IMR-90 (cell line): ENCODE measurements around the gene SSH2. TPM values are rescaled to one million over a fixed set of nuclear protein-coding genes. Genes with fewer than 3 reads are reported as not detected.

Source experiments
- ATAC-seq: fragments of 200-7000 bp; cut with Tn5 transposase; 2 replicates; pipeline ENCODE4 v1.9.1; 2020; ENCODE audit warnings: low read depth, mild to moderate bottlenecking, moderate library complexity
- BruUV-seq: library from RNA; stranded (reverse); fragments of 400-500 nt; replicated peaks from 2 replicates; lab custom pipeline; 2021; lab: Mats Ljungman, UMichigan
- CTCF ChIA-PET: fragments of 300-600 bp; formaldehyde crosslinking; extraction: SDS; loops from one replicate; lab custom pipeline; 2021; ENCODE audit warnings: antibody characterized with exemption; lab: Yijun Ruan, JAX
- POLR2A ChIA-PET: fragments of 300-600 bp; sonication (Branson Sonifier 250); formaldehyde crosslinking; loops from one replicate; lab custom pipeline; 2022; ENCODE audit warnings: antibody characterized with exemption; ENCODE audit not compliant: unreplicated experiment; lab: Charles Lee
- DNase-seq: peaks from one replicate; pipeline ENCODE4 v3.0.0; 2013
- H2AFZ ChIP-seq: replicated peaks from 2 replicates; pipeline ENCODE3; 2013; ENCODE audit warnings: low read length, mild to moderate bottlenecking; ENCODE audit not compliant: poor library complexity
- H2AK5ac ChIP-seq: 2 replicates; pipeline ENCODE4 v1.6.1; 2013; ENCODE audit warnings: low read depth, low read length, inconsistent platforms
- H2AK9ac ChIP-seq: replicated peaks from 2 replicates; pipeline ENCODE3; 2013; ENCODE audit warnings: mild to moderate bottlenecking, low read depth, low read length, moderate library complexity; ENCODE audit not compliant: poor library complexity
- H2BK120ac ChIP-seq: 2 replicates; pipeline ENCODE4 v1.6.1; 2013; ENCODE audit warnings: low read depth, low read length, inconsistent platforms
- H2BK15ac ChIP-seq: 3 replicates; pipeline ENCODE4 v1.6.1; 2013; ENCODE audit warnings: low read depth, low read length, inconsistent platforms
- H2BK20ac ChIP-seq: 2 replicates; pipeline ENCODE4 v1.6.1; 2013; ENCODE audit warnings: low read depth, mild to moderate bottlenecking, inconsistent platforms, low read length, moderate library complexity
- H2BK5ac ChIP-seq: 2 replicates; pipeline ENCODE4 v1.6.1; 2013; ENCODE audit warnings: mild to moderate bottlenecking, low read depth, low read length, inconsistent platforms; ENCODE audit not compliant: poor library complexity, severe bottlenecking
- H3K14ac ChIP-seq: replicated peaks from 2 replicates; pipeline ENCODE4 v1.6.1; 2013; ENCODE audit warnings: low read depth, low read length, inconsistent platforms
- H3K18ac ChIP-seq: 2 replicates; pipeline ENCODE4 v1.6.1; 2013; ENCODE audit warnings: low read depth, low read length, control low read depth
- H3K23ac ChIP-seq: 2 replicates; pipeline ENCODE4 v1.6.1; 2013; ENCODE audit warnings: low read depth, low read length, inconsistent platforms
- H3K27ac ChIP-seq: 2 replicates; pipeline ENCODE4 v1.5.1; 2013; ENCODE audit warnings: mild to moderate bottlenecking, control low read depth, low read length; ENCODE audit not compliant: insufficient read depth
- H3K27me3 ChIP-seq: 2 replicates; pipeline ENCODE4 v1.6.1; 2013; ENCODE audit warnings: low read length; ENCODE audit not compliant: control insufficient read depth, insufficient read depth
- H3K36me3 ChIP-seq: 2 replicates; pipeline ENCODE4 v1.6.1; 2013; ENCODE audit warnings: low read length, mixed read lengths; ENCODE audit not compliant: control insufficient read depth, insufficient read depth
- H3K4ac ChIP-seq: 2 replicates; pipeline ENCODE4 v1.6.1; 2013; ENCODE audit warnings: low read depth, low read length, inconsistent platforms
- H3K4me1 ChIP-seq: 2 replicates; pipeline ENCODE4 v1.6.1; 2013; ENCODE audit warnings: low read length, mixed read lengths; ENCODE audit not compliant: control insufficient read depth, insufficient read depth
- H3K4me2 ChIP-seq: 2 replicates; pipeline ENCODE4 v1.6.1; 2013; ENCODE audit warnings: low read depth, mild to moderate bottlenecking, control low read depth, low read length, moderate library complexity
- H3K4me3 ChIP-seq: 2 replicates; pipeline ENCODE4 v1.5.1; 2013; ENCODE audit warnings: low read depth, mild to moderate bottlenecking, control low read depth, low read length, moderate library complexity; ENCODE audit not compliant: insufficient read depth
- H3K56ac ChIP-seq: 2 replicates; pipeline ENCODE4 v1.6.1; 2013; ENCODE audit warnings: low read length, inconsistent platforms; ENCODE audit not compliant: insufficient read depth; ENCODE audit errors: extremely low read depth
- H3K79me1 ChIP-seq, 2 experiments: 2 replicates each; pipeline ENCODE4 v1.6.1; 2013; ENCODE audit warnings: low read length in 2 of 2, inconsistent platforms in 1 of 2, low read depth in 1 of 2
- H3K9ac ChIP-seq: 2 replicates; pipeline ENCODE4 v1.6.1; 2013; ENCODE audit warnings: low read depth, low read length, control low read depth
- H3K9me1 ChIP-seq: 2 replicates; pipeline ENCODE4 v1.6.1; 2013; ENCODE audit warnings: low read length, inconsistent platforms; ENCODE audit not compliant: insufficient read depth
- H3K9me3 ChIP-seq: 2 replicates; pipeline ENCODE4 v1.6.1; 2013; ENCODE audit warnings: low read length; ENCODE audit not compliant: control insufficient read depth, insufficient read depth
- H4K20me1 ChIP-seq: 2 replicates; pipeline ENCODE4 v1.6.1; 2013; ENCODE audit warnings: low read length, inconsistent platforms; ENCODE audit not compliant: insufficient read depth
- H4K5ac ChIP-seq: 2 replicates; pipeline ENCODE4 v1.6.1; 2013; ENCODE audit warnings: mild to moderate bottlenecking, low read depth, low read length, control low read depth
- H4K8ac ChIP-seq, 2 experiments: 2 replicates each; pipeline ENCODE4 v1.6.1; 2013; ENCODE audit warnings: low read depth in 2 of 2, low read length in 2 of 2, control low read depth in 1 of 2, inconsistent platforms in 1 of 2
- H4K91ac ChIP-seq: 2 replicates; pipeline ENCODE4 v1.6.1; 2013; ENCODE audit warnings: low read depth, low read length, inconsistent platforms; ENCODE audit not compliant: insufficient read depth
- FOS ChIP-seq: fragments of 150-350 bp; IDR thresholded peaks from 2 replicates; pipeline ENCODE4 v1.6.1; 2016; ENCODE audit warnings: low read depth, low read length
- MAZ ChIP-seq: IDR thresholded peaks from 2 replicates; pipeline ENCODE4 v1.6.1; 2012; ENCODE audit warnings: low read depth, mild to moderate bottlenecking, low read length, improper control_type of control experiment, moderate library complexity, borderline replicate concordance
- WGBS, 2 experiments: methylation state at CpG; one replicate each; pipeline versions ENCODE4 v1.1.5 to v1.1.7; 2013; ENCODE audit warnings: missing lambda C conversion rate in 2 of 2; ENCODE audit not compliant: insufficient read length in 1 of 2; ENCODE audit errors: extremely low coverage in 2 of 2; 5-methylcytosine and 5-hydroxymethylcytosine counted together
- dilution Hi-C: fragments of 300-500 bp; cut with HindIII; formaldehyde crosslinking; loops from one replicate; pipeline ENCODE4 v1.14.3; 2018; ENCODE audit warnings: low sequenced_read_pairs; ENCODE audit not compliant: unreplicated experiment
- in situ Hi-C: fragments of 300-500 bp; cut with MboI; formaldehyde crosslinking; loops from 3 replicates; pipeline ENCODE4 v1.14.3; 2019; ENCODE audit warnings: low sequenced_read_pairs, inconsistent platforms, mixed read lengths
- intact Hi-C: fragments of 100-400 bp; cut with micrococcal nuclease; formaldehyde crosslinking; loops from 2 replicates; pipeline ENCODE4 v1.10.0; 2022
- polyA plus RNA-seq, 3 experiments: library from polyadenylated mRNA; depleted of rRNA; stranded (reverse); fragments of >200 nt; gene quantifications; 2 replicates each; pipeline ENCODE4 v1.2.3, GENCODE V29; 2012; ENCODE audit warnings: low replicate concordance in 1 of 3
- total RNA-seq: library from RNA; depleted of rRNA; stranded (reverse); fragments of >200 nt; gene quantifications from 2 replicates; pipeline ENCODE4 v1.2.3, GENCODE V29; 2012
- TF ChIP-seq, protein P1 (sequence below): conservative IDR thresholded peaks from 2 replicates; pipeline ENCODE4 v1.5.1; 2012; ENCODE audit warnings: mild to moderate bottlenecking, low read depth, low read length, improper control_type of control experiment

The SSH2 gene
- total and polyA plus RNA-seq, 2 of the 4 experiments (the other 2 are of a cell fraction) = 9.3 TPM

DNA sequence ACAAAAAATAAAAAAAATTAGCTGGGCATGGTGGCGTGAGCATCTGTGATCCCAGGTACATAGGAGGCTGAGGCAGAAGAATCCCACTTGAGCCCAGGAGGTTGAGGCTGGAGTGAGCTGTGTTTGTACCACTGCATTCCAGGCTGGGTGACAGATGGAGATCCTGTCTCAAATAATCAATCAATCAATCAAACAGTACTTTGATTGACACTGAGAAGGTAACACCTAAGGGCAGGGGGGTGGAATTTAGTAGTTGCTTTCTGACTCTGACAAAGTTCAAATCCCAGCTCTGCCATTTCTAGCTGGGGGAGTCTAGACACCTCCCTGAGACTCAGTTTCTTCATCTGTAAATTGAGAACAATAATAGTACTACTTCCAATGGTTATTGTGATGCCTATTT, 12.0 kb downstream of the SSH2 start:
- no peaks in the 10 kb centered on the region for H3K27me3 ChIP-seq
- intact Hi-C loops (loop anchor here (10.0 kb wide), 1 partner anchor 63 kb away; no protein-coding TSS in a partner anchor), dilution Hi-C loops (no loop called here), in situ Hi-C loops (no loop called here)
- no peak overlapping the region for H3K27ac ChIP-seq
- H4K20me1 ChIP-seq = peaks cover 6% of the 10 kb centered on the region; the same call in 1 of the 2 replicates
- H3K18ac ChIP-seq = no peak overlapping the region
- no peak overlapping the region for H2BK5ac ChIP-seq
- H4K91ac ChIP-seq = no peak overlapping the region
- CTCF ChIA-PET = no interaction called here
- no TSS peak for BruUV-seq
- H2BK120ac ChIP-seq = no peak overlapping the region
- no peak for ATAC-seq
- no peak overlapping the region for H2AK9ac ChIP-seq
- TF ChIP-seq, protein P1, sequence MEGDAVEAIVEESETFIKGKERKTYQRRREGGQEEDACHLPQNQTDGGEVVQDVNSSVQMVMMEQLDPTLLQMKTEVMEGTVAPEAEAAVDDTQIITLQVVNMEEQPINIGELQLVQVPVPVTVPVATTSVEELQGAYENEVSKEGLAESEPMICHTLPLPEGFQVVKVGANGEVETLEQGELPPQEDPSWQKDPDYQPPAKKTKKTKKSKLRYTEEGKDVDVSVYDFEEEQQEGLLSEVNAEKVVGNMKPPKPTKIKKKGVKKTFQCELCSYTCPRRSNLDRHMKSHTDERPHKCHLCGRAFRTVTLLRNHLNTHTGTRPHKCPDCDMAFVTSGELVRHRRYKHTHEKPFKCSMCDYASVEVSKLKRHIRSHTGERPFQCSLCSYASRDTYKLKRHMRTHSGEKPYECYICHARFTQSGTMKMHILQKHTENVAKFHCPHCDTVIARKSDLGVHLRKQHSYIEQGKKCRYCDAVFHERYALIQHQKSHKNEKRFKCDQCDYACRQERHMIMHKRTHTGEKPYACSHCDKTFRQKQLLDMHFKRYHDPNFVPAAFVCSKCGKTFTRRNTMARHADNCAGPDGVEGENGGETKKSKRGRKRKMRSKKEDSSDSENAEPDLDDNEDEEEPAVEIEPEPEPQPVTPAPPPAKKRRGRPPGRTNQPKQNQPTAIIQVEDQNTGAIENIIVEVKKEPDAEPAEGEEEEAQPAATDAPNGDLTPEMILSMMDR = no peak
- TF ChIP-seq MAZ = no peak
- TF ChIP-seq FOS = no peak
- 0 out of 2 replicates have a peak, but pooled peaks cover 1% of the 10 kb centered on the region for H3K36me3 ChIP-seq
- no peak overlapping the region for H3K14ac ChIP-seq
- H3K4me2 ChIP-seq = no peak overlapping the region
- H4K5ac ChIP-seq = no peak overlapping the region
- H2AFZ ChIP-seq = no peak overlapping the region
- H3K4me1 ChIP-seq = peaks cover 4% of the 10 kb centered on the region
- H3K56ac ChIP-seq = no peak overlapping the region
- no peak overlapping the region for H3K23ac ChIP-seq
- no peak overlapping the region for H2BK20ac ChIP-seq
- no peak overlapping the region for H2BK15ac ChIP-seq
- WGBS, 2 experiments = no CpG with 5 or more reads among the region's 1 CpG
- POLR2A ChIA-PET = no interaction called here
- H3K4me3 ChIP-seq = no peak overlapping the region
- H3K9me1 ChIP-seq = peaks cover 4% of the 10 kb centered on the region; the same call in 1 of the 2 replicates
- H3K79me1 ChIP-seq = peaks cover 26 to 60% of the 10 kb centered on the region in 2 experiments
- no peak overlapping the region for H3K4ac ChIP-seq
- no peak overlapping the region for H3K9ac ChIP-seq
- DNase-seq = no peak
- H2AK5ac ChIP-seq = no peak overlapping the region
- no peaks in the 10 kb centered on the region for H3K9me3 ChIP-seq
- H4K8ac ChIP-seq = no peak overlapping the region
